ENCODE results near the gene PSAT1. TPM values are rescaled to one million over a fixed set of nuclear protein-coding genes. Genes with fewer than 3 reads are reported as not detected.

Gene PSAT1
- total and polyA plus RNA-seq, 2 of the 13 experiments (the other 11 are each of a cell fraction or from before 2014, with no cell fraction given), result 135 to 229 TPM

DNA sequence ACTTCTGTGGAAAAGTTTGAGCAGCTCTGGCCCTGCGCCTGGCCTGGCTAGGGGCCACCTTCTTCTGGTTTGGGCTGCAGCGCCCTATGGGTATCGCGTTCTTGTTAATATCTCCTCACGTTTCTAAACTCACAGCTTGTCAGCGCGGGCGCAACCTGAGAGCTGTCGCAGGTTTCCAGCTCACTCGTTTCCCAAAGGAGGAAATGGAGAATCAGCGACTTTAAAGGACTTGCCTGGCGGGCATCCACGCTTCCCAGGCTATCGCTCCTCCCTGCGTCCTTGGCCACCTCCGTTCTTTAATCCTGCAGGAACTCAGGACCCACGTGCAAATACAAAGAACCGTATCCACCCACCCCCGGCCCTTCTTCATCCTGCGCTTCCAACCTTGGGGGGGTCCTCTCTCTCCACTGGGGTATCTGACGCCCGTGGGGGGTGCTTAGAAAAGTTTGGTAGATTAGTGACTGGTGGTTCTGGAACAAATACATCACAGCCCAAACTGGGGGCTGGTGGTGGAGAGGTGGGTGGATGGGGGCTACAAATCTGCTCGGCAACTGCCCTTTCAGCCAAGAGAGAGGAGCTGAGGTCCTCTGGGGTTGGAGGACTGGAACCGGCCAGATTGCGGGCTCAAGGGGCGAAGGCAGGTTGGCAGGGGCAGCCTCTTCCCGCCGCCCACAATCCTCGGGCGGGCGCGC, 578 bp upstream of the PSAT1 start (continued):
- peak; percentile 37; the same call in 1 of the 2 replicates for TF ChIP-seq NR2F2 (IDR thresholded peaks at IDR 0.05; ENCODE audit: borderline replicate concordance, low read depth)
- no peak for TF ChIP-seq SMAD9 (CRISPR knock-in tag; IDR thresholded peaks at IDR 0.05)
- TF ChIP-seq POLR2G (IDR thresholded peaks at IDR 0.05; ENCODE audit: low read depth, low read length), result peak; percentile 77
- TF ChIP-seq, protein P1, sequence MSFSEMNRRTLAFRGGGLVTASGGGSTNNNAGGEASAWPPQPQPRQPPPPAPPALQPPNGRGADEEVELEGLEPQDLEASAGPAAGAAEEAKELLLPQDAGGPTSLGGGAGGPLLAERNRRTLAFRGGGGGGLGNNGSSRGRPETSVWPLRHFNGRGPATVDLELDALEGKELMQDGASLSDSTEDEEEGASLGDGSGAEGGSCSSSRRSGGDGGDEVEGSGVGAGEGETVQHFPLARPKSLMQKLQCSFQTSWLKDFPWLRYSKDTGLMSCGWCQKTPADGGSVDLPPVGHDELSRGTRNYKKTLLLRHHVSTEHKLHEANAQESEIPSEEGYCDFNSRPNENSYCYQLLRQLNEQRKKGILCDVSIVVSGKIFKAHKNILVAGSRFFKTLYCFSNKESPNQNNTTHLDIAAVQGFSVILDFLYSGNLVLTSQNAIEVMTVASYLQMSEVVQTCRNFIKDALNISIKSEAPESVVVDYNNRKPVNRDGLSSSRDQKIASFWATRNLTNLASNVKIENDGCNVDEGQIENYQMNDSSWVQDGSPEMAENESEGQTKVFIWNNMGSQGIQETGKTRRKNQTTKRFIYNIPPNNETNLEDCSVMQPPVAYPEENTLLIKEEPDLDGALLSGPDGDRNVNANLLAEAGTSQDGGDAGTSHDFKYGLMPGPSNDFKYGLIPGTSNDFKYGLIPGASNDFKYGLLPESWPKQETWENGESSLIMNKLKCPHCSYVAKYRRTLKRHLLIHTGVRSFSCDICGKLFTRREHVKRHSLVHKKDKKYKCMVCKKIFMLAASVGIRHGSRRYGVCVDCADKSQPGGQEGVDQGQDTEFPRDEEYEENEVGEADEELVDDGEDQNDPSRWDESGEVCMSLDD (CRISPR knock-in tag; IDR thresholded peaks at IDR 0.05; ENCODE audit: borderline replicate concordance), result 0 out of 2 replicates have a peak, but pooled peaks have one; percentile 8
- no peak for TF ChIP-seq NPAS2 (CRISPR knock-in tag; IDR thresholded peaks at IDR 0.05; ENCODE audit: borderline replicate concordance)
- TF ChIP-seq PITX1 (CRISPR knock-in tag; IDR thresholded peaks at IDR 0.05), result peak; percentile 82; the same call in 1 of the 2 replicates
- peak; percentile 33 for TF ChIP-seq GATAD2A (CRISPR knock-in tag; IDR thresholded peaks at IDR 0.05)
- peak; percentile 62; the same call in 1 of the 2 replicates for TF ChIP-seq SAP130 (CRISPR knock-in tag; IDR thresholded peaks at IDR 0.05; ENCODE audit: low read depth)
- 0 out of 2 replicates have a peak, but pooled peaks have one; percentile 67 for TF ChIP-seq SIN3A (IDR thresholded peaks at IDR 0.05; ENCODE audit: borderline replicate concordance, low read depth, low read length)
- no peak for TF ChIP-seq MEF2D (CRISPR knock-in tag; IDR thresholded peaks at IDR 0.05)
- no peak for TF ChIP-seq ZFP1 (CRISPR knock-in tag; IDR thresholded peaks at IDR 0.05)
- peak; percentile 72; the same call in 1 of the 2 replicates for TF ChIP-seq ZC3H4 (CRISPR knock-in tag; IDR thresholded peaks at IDR 0.05; ENCODE audit: borderline replicate concordance)
- TF ChIP-seq, protein P2, sequence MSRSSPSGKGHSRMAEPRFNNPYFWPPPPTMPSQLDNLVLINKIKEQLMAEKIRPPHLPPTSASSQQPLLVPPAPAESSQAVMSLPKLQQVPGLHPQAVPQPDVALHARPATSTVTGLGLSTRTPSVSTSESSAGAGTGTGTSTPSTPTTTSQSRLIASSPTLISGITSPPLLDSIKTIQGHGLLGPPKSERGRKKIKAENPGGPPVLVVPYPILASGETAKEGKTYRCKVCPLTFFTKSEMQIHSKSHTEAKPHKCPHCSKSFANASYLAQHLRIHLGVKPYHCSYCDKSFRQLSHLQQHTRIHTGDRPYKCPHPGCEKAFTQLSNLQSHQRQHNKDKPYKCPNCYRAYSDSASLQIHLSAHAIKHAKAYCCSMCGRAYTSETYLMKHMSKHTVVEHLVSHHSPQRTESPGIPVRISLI (CRISPR knock-in tag; IDR thresholded peaks at IDR 0.05; ENCODE audit: borderline replicate concordance), result 0 out of 2 replicates have a peak, but pooled peaks have one; percentile 18
- TF ChIP-seq, protein P3, sequence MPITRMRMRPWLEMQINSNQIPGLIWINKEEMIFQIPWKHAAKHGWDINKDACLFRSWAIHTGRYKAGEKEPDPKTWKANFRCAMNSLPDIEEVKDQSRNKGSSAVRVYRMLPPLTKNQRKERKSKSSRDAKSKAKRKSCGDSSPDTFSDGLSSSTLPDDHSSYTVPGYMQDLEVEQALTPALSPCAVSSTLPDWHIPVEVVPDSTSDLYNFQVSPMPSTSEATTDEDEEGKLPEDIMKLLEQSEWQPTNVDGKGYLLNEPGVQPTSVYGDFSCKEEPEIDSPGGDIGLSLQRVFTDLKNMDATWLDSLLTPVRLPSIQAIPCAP (CRISPR knock-in tag; IDR thresholded peaks at IDR 0.05; ENCODE audit: low read depth), result 0 out of 2 replicates have a peak, but pooled peaks have one; percentile 0
- TF ChIP-seq KAT7 (CRISPR knock-in tag; IDR thresholded peaks at IDR 0.05; ENCODE audit: borderline replicate concordance), result peak; percentile 20
- TF ChIP-seq ATF1 (CRISPR knock-in tag; IDR thresholded peaks at IDR 0.05), result no peak
- 0 out of 2 replicates have a peak, but pooled peaks have one; percentile 57 for TF ChIP-seq RARG (CRISPR knock-in tag; IDR thresholded peaks at IDR 0.05; ENCODE audit: low read depth)
- TF ChIP-seq ZNF331 (CRISPR knock-in tag; IDR thresholded peaks at IDR 0.05), result 0 out of 2 replicates have a peak, but pooled peaks have one; percentile 13
- TF ChIP-seq POLR2A (IDR thresholded peaks at IDR 0.05; ENCODE audit: insufficient read depth in 1 of 2, low read depth in 2 of 2, low read length in 2 of 2), result peak in 1 of 2 experiments; percentile 69; a peak in 1 of 4 replicates
- no peak for TF ChIP-seq LCORL (IDR thresholded peaks at IDR 0.05)
- peak; percentile 19; the same call in 1 of the 2 replicates for TF ChIP-seq LCORL (CRISPR knock-in tag; IDR thresholded peaks at IDR 0.05)
- TF ChIP-seq ZNF350 (CRISPR knock-in tag; IDR thresholded peaks at IDR 0.05; ENCODE audit: borderline replicate concordance, low read depth), result 0 out of 2 replicates have a peak, but pooled peaks have one; percentile 41
- TF ChIP-seq FOXM1 (CRISPR knock-in tag; IDR thresholded peaks at IDR 0.05), result no peak
- peak; percentile 49; the same call in 1 of the 2 replicates for TF ChIP-seq SP5 (CRISPR knock-in tag; IDR thresholded peaks at IDR 0.05; ENCODE audit: borderline replicate concordance, low read depth)
- no peak for TF ChIP-seq ISX (CRISPR knock-in tag; conservative IDR thresholded peaks at IDR 0.05)
- no peak for TF ChIP-seq SOX13 (IDR thresholded peaks at IDR 0.05)
- TF ChIP-seq SOX13 (CRISPR knock-in tag; conservative IDR thresholded peaks at IDR 0.05 in 1 of 2, IDR thresholded peaks at IDR 0.05 in 1 of 2), result 0 out of 4 replicates have a peak, but pooled peaks of 1 of the 2 experiments have one; percentile 70
- TF ChIP-seq RBM39 (IDR thresholded peaks at IDR 0.05; ENCODE audit: low read depth, low read length, poor library complexity, severe bottlenecking), result peak; percentile 14

All from HepG2 (cell line).